ENCODE measurements around the gene MRPL10. TPM values are rescaled to one million over a fixed set of nuclear protein-coding genes. Genes with fewer than 3 reads are reported as not detected.

Gene MRPL10
- total and polyA plus RNA-seq, 2 of the 8 experiments (the other 6 are each of a cell fraction or from before 2014, with no cell fraction given), result 85.3 to 214 TPM

DNA sequence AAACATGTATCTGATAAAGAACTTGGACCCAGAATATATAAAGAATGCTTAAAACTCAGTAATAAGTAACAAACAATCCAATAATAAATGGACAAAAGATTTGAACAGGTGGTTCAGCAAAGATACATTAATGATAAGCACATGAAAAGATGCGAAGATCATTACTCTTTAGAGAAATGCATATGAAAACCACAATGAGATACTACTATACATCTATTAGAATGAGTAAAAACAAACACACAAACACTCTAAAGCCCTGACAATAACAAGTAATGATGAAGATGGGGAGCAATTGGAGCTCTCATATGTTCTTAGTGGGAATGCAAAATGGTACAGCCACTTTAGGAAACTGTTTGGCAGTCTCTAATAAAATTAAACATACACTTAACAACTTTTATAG is 38.9 kb downstream of the MRPL10 start:
- ChIA-PET POLR2A (ENCODE audit: partially characterized antibody) (interaction anchor here (1.2 kb wide), 1 partner anchor 23 kb away, joined by 3 read pairs; no protein-coding TSS in a partner anchor), CTCF (ENCODE audit: partially characterized antibody) (interaction anchor here (1.0 to 2.2 kb wide), 2 partner anchors 14 to 17 kb away, joined by 4 to 7 read pairs; no protein-coding TSS in a partner anchor)
- Histone ChIP-seq H3K56ac (replicated peaks; ENCODE audit: insufficient read length, low read depth, low read length) (no peak overlapping the region), H3K79me2 (ENCODE audit: control insufficient read depth in 1 of 2, insufficient read depth in 2 of 2, low read length in 2 of 2) (no peaks in the 10 kb centered on the region), H4K91ac (replicated peaks; ENCODE audit: insufficient read length, low read length) (no peak overlapping the region), H2AK5ac (ENCODE audit: low read depth, low read length) (no peak overlapping the region), H3K23me2 (ENCODE audit: low read depth, low read length) (peaks cover 5% of the 10 kb centered on the region), H3K4me3 (ENCODE audit: extremely low read depth in 1 of 4, insufficient read depth in 2 of 4, low read depth in 3 of 4, low read length in 4 of 4) (no peak overlapping the region), H3K4me1 (replicated peaks in 1 of 4; ENCODE audit: control insufficient read depth in 3 of 4, insufficient read depth in 4 of 4, low read length in 3 of 4) (peaks cover 0 to 3% (median 2%) of the 10 kb centered on the region in 4 experiments; a peak in 3 of 7 replicates), H2BK12ac (ENCODE audit: low read depth, low read length) (no peak overlapping the region), H3K79me1 (ENCODE audit: low read depth, low read length) (no peaks in the 10 kb centered on the region), H3K9ac (replicated peaks in 1 of 4; ENCODE audit: extremely low read depth in 1 of 4, low read depth in 3 of 4, low read length in 3 of 4) (no peak overlapping the region), H3K27ac (ENCODE audit: low read depth, low read length) (no peak overlapping the region), H3K4ac (replicated peaks; ENCODE audit: insufficient read length, low read depth, low read length) (no peak overlapping the region), H4K20me1 (replicated peaks in 1 of 2; ENCODE audit: control insufficient read depth in 1 of 2, insufficient read depth in 2 of 2, low read length in 2 of 2) (no peaks in the 10 kb centered on the region), H4K5ac (ENCODE audit: insufficient read length, low read depth, low read length) (no peak overlapping the region), H2BK5ac (ENCODE audit: low read depth, low read length) (no peak overlapping the region), H3K18ac (ENCODE audit: extremely low read depth, low read length) (no peak overlapping the region), H3K27me3 (replicated peaks in 1 of 4; ENCODE audit: control insufficient read depth in 3 of 4, extremely low read depth in 1 of 4, insufficient read depth in 3 of 4, low read length in 3 of 4) (peaks cover 6 to 33% (median 26%) of the 10 kb centered on the region in 4 experiments), H2BK120ac (replicated peaks; ENCODE audit: low read depth, low read length) (no peak overlapping the region), H3K14ac (ENCODE audit: insufficient read length) (no peak overlapping the region), H3K36me3 (ENCODE audit: control insufficient read depth in 2 of 4, insufficient read depth in 4 of 4, low read length in 3 of 4) (no peaks in the 10 kb centered on the region), H2BK15ac (ENCODE audit: low read length) (no peak overlapping the region), H3K9me3 (ENCODE audit: insufficient read depth in 2 of 2, low read depth in 1 of 2, low read length in 1 of 2) (no peaks in the 10 kb centered on the region), H4K8ac (ENCODE audit: extremely low read depth, insufficient read depth, low read length) (no peak overlapping the region), H2BK20ac (ENCODE audit: low read length) (no peak overlapping the region), H2AFZ (ENCODE audit: low read length) (no peak overlapping the region), H3K23ac (ENCODE audit: insufficient read length) (no peak overlapping the region), H3K4me2 (ENCODE audit: insufficient read depth in 1 of 2, low read depth in 2 of 2, low read length in 2 of 2) (no peak overlapping the region)
- DNase-seq (ENCODE audit: low read depth in 1 of 2, low spot score in 2 of 2), result no peak
- 78% methylated on average over 1 of the region's 1 CpG; no CpG with 5 or more reads in 1 of the 2 experiments for WGBS, 2 experiments (ENCODE audit: extremely low coverage in 1 of 2, insufficient coverage in 1 of 2, insufficient read length in 1 of 2, insufficient replicate concordance in 2 of 2, low coverage in 1 of 2, low lambda C conversion rate in 2 of 2, missing lambda C conversion rate in 1 of 2)
- TF ChIP-seq BCL11A (IDR thresholded peaks at IDR 0.05; ENCODE audit: low read depth in 2 of 2, low read length in 2 of 2), result no peak
- TF ChIP-seq TEAD4 (IDR thresholded peaks at IDR 0.05; ENCODE audit: low read depth, low read length), result no peak
- TF ChIP-seq SUZ12 (IDR thresholded peaks at IDR 0.05; ENCODE audit: low read length), result no peak
- TF ChIP-seq ASH2L (IDR thresholded peaks at IDR 0.05; ENCODE audit: low read length), result no peak
- TF ChIP-seq SIX5 (IDR thresholded peaks at IDR 0.05; ENCODE audit: low read depth, low read length), result no peak
- TF ChIP-seq JUND (IDR thresholded peaks at IDR 0.05; ENCODE audit: low read length), result no peak
- no peak for TF ChIP-seq KDM4A (IDR thresholded peaks at IDR 0.05; ENCODE audit: low read depth, low read length, severe bottlenecking)
- TF ChIP-seq CHD2 (IDR thresholded peaks at IDR 0.05; ENCODE audit: low read length), result no peak
- no peak for TF ChIP-seq HDAC6 (IDR thresholded peaks at IDR 0.05; ENCODE audit: low read depth, low read length)
- TF ChIP-seq, protein P1, sequence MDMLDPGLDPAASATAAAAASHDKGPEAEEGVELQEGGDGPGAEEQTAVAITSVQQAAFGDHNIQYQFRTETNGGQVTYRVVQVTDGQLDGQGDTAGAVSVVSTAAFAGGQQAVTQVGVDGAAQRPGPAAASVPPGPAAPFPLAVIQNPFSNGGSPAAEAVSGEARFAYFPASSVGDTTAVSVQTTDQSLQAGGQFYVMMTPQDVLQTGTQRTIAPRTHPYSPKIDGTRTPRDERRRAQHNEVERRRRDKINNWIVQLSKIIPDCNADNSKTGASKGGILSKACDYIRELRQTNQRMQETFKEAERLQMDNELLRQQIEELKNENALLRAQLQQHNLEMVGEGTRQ (IDR thresholded peaks at IDR 0.05; ENCODE audit: low read length), result no peak
- no peak for TF ChIP-seq POLR2AphosphoS5 (IDR thresholded peaks at IDR 0.05; ENCODE audit: low read depth, low read length)
- TF ChIP-seq EZH2 (IDR thresholded peaks at IDR 0.05; ENCODE audit: low read depth, low read length, severe bottlenecking), result no peak
- no peak for TF ChIP-seq BRCA1 (IDR thresholded peaks at IDR 0.05; ENCODE audit: low read depth, low read length)
- FAIRE-seq, result no peak

Measured in H1 (cell line).